Measurements from ENCODE around the gene MAGI2.

The MAGI2 gene

DNA sequence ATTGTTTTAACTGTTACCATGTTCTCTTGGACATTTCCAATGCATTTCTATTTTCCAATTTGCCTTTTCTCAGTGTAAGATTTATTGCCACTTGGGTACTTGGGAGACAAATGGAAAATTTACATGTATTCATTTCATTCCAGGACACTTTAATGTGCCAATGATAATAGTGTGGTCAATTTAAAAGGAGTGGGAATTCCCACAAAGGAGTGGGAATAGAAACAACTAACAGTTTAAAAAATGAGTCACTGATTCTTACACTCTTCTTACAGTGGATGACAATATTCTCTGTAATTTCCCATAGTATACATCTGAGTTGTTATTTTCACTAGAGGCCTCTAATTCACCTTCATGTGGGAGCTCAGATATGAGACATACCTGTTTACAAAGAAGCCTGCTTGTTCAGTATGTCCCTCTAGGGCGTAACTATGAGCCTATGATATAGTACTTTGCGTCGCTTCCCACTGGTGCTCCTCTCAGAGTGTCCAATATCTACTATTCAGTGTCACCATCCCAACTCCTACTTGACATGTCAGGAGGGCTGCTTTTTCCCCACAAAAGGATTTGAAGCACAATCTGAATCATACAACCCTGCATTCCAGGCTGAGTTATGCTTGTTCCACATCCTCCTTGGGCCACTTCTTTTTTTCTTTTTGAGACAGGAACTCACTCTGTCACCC, 1353.6 kb downstream of the MAGI2 start:
- no peak for DNase-seq

GRCh38 chr7:78095549-78095948, 1357.9 kb downstream of the MAGI2 start:
- DNase-seq = no peak

GRCh38 chr7:78092331-78092730, 1361.1 kb downstream of the MAGI2 start:
- DNase-seq = no peak

- no peak for DNase-seq
Measured at GRCh38 chr7:78090616-78091015, 1362.9 kb downstream of the MAGI2 start.

GRCh38 chr7:78083476-78084120, 1369.9 kb downstream of the MAGI2 start:
- no peak for DNase-seq

- DNase-seq = no peak
Measured at GRCh38 chr7:78082556-78082955, 1370.9 kb downstream of the MAGI2 start.

DNA sequence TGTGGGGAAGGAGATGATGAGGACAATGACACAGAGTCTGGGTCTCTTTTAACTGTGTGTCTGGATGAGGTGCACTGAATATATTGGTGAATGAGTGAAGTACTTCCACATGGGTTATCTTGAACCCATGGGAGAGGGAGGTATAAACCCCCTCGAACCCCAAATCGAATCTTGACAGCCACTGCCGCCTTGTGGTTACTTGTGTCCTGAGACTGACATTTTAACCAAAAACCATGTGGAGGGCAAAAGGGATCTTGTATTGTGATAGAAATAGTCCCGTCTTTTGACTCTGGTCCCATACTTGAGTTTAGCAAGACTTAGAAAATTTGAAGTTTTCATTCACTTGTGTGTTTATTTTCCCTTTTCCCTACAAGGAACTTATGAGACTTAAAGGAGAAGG, 1371.6 kb downstream of the MAGI2 start:
- DNase-seq = no peak

GRCh38 chr7:78081344-78081743, 1372.1 kb downstream of the MAGI2 start:
- DNase-seq = no peak

DNA sequence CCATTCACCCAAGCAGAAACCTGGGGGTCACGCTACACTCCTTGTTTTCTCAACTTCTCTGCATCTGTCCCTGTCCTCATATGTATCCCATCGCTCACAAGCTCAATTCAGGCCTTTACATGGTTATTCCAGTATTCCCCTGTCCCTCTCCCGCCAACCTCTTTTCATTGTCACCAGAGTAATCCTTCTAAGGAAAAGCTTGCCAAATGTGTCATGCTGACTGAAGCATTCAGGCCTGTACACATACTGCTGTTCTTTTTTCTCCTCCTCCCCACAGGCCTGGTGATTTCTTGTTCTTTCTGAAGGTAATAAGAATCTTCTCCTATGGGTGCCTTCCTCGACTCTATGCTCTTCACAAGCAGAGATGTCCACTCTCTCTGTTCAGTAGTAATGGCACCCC, 1372.7 kb downstream of the MAGI2 start:
- no peak for DNase-seq

GRCh38 chr7:78080241-78080640, 1373.2 kb downstream of the MAGI2 start:
- no peak for DNase-seq

GRCh38 chr7:78074713-78075112, 1378.8 kb downstream of the MAGI2 start:
- DNase-seq = no peak

DNA sequence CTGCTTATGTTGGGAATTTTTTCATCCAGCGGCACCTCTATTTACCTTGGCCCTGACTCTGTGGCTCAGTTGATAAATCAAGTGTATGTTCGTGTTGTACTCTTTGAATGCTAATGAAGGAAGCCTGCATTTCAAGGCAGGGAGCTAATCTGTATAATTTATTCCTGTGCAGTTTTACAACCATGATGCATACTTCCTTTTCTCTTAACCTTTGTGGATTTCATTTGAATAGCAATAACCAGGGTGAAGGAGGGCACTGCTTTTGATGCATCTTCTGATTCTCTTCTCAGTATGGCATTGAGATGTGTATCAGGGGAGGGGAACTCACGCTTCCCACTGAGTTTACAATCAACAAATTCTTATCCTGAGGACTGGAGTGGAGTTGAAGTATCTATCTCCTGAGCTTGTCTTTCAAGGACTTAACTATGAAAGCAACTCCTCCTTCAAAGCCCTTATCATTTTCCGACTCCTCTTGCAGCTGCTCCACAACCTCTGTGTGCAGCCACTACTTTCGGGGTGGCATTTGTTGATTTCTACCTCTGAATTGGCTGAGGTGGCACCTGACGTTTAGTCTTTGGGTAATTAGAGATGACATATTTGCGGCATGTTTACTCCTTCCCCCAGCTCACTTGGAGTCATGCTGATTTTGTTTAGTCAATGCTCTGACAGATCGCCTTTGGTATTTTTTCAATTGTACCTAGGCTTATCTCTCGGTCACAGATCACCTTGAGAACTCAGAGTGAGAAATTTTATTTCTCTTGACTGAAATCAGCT, 1379.7 kb downstream of the MAGI2 start:
- no peak for DNase-seq

DNA sequence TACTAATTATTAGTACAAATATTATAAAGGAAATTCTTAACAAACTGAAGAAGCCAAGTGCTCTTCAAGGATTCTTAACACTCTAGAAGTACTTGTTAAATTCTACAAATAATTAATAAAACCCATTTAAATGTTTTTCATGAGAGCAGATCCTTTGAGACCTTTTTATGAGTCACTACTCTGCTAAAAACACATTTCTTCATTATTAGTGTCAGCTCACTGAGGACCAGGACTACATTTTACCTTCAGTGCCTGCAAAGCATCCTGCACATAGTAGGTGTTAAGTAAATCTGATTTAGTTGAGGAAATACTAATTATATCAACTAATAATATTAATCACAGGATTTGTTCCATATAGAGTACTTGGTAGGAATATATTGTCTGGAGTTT, 1381.3 kb downstream of the MAGI2 start:
- DNase-seq = no peak

GRCh38 chr7:78071491-78072200, 1381.8 kb downstream of the MAGI2 start:
- no peak for DNase-seq

- DNase-seq = no peak
Measured at GRCh38 chr7:78066599-78066998, 1386.9 kb downstream of the MAGI2 start.

DNA sequence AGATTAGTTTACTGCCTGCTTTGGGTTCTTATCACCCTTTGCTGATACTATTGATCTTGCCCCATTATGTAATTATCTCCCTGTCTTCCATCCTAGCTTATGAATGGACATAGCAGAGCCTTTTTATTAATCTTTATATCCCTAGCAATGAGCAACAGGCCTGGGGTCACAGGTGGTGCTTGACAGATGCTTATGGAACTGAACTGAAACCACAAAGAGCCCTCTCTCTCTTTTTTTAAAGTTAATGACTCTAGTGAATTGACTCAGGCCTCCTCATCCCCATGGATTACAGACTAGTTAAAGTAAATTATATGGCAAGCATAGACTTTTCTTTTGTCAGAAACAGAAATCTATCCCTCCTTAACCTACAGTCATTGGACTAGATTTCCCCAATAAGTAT, 1389.7 kb downstream of the MAGI2 start:
- DNase-seq = no peak

GRCh38 chr7:78062214-78062613, 1391.3 kb downstream of the MAGI2 start:
- no peak for DNase-seq

DNA sequence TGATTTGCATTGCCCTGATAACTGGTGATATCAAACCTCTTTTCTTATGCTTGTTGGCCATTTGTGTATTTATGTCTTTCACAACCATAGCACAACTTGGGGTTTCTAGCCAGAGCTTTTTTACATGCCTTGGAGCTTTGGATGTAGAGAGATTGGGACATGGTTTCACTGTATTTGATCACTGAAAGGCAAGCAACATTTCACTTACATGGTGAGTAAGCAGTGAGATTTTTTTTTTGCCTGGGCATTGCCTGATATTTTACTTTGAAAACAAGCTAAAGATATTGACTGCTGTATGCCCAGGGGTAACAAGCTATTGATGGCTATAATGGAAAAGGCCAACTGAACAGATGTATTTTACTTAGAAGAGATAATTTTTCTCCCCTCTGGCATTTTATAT, 1395.9 kb downstream of the MAGI2 start:
- no peak for DNase-seq

DNA sequence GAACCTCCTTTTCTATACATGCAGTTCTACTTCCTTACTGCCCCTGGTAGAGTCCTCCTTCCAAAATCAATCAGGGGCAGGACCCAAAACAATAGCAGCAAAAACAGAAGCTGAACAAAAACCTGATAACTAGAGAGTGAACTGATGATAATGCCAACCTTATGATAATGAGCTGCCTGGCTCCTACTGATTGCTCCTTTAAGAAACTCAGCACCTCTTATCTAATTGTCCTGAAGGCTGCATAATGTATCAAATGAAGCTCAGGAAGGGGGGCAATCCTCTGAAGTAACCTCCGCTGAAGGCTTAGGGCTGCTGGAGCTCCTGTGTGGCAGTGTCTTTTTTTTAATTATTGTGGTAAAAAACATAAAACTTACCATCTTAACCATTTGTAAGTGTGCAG, 1397.9 kb downstream of the MAGI2 start:
- no peak for DNase-seq

DNA sequence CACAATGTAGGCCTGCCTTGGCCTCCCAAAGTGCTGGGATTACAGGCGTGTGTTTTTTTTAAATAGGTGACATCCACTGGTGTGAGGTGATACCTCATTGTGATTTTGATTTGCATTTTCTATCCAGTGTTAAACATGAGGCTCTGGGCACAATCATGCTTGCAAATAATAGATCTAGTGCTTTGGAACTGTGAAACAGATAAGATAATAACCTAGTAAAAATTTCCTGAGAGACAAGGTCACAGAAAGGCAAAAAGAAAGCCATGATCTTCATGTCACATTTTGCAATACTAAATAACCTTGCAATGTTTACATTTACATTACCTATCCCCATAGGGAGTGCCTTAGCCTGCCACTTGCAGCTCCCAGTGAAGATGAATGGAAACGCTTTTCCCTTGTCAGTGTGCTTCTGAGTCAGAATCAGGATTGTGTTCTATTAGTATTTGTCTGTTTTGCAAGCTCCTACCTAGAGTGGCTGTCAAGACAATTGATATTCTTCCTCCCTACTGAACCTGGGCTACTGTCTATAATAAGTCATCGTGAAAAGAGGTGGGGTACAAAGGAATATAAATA, 1398.4 kb downstream of the MAGI2 start:
- no peak for DNase-seq

DNA sequence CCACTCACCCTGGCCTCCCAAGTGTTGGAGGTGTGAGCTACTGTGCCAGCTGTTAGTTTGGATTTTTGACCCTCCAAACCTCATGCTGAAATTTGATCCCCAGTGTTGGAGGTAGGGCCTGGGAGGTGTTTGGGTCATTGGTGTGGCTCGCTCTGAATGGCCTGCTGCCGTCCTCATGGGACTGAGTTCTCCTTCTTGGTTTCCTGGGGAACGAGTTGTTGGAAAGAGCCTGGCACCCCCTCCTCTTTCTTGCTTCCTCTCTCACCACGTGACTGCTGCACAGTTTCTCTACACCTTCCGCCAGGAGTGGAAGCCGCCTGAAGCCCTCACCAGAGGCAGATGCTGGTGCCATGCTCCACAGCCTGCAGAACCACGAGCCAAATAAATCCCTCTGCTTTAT, 1401.4 kb downstream of the MAGI2 start:
- DNase-seq = no peak

GRCh38 chr7:78047800-78048199, 1405.7 kb downstream of the MAGI2 start:
- no peak for DNase-seq

DNA sequence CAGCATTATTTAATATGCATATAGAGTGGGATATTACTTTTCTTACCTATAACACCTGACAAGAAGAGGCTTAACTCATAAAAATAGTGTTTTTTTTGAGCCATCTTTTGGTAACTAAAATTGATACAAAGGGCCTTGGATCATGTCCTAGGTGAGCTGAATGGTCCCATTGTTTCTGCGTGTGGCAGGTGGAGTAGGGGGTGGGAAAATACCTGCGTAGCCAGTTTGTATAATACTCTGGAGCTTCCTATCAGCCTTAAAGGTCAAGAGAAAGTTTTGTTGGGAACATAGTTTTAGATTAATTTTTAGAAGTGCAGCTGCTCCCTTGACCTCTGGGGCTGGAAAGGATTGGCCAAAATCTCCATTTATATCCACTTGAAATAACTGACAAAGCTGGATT, 1410.3 kb downstream of the MAGI2 start:
- DNase-seq = no peak

All from activated T-cell treated with anti-CD3 and anti-CD28 coated beads, Interleukin-2, amount 50 U/mL, for 48 hours (primary cell).